Inflammatory macrophage (primary cell): ENCODE measurements around the gene TMPRSS15.
"Not testable (repeated sequence)": the region's sequence is repeated elsewhere in the genome, so short reads cannot be mapped to it uniquely, and the experiment has no call there.

Experiments used
- DNase-seq, 2 donors: peaks; one replicate each; pipeline ENCODE4 v3.0.0-alpha.2; 2020 to 2022
- total RNA-seq, 18 experiments: gene quantifications; one replicate each; lab custom pipeline; 2026; ENCODE audit warnings: mixed read lengths in 6 of 18, inconsistent platforms in 2 of 18; lab: John Stamatoyannopoulos, UW

TMPRSS15 gene
- total RNA-seq: 0 to 0.10 (median 0) reads per million in 18 experiments

GRCh38 chr21:18403735-18404450 is at the start of gene TMPRSS15:
Gene TMPRSS15 (minus strand): TSS chr21:18403785. CDS start chr21:18403622, 163 bp downstream.
- DNase-seq: no peak

- no peak for DNase-seq
These were observed 48.1 kb upstream of the TMPRSS15 start for GRCh38 chr21:18451670-18452069.

GRCh38 chr21:18449605-18450550 is 46.3 kb upstream of the TMPRSS15 start:
- no peak for DNase-seq

DNA sequence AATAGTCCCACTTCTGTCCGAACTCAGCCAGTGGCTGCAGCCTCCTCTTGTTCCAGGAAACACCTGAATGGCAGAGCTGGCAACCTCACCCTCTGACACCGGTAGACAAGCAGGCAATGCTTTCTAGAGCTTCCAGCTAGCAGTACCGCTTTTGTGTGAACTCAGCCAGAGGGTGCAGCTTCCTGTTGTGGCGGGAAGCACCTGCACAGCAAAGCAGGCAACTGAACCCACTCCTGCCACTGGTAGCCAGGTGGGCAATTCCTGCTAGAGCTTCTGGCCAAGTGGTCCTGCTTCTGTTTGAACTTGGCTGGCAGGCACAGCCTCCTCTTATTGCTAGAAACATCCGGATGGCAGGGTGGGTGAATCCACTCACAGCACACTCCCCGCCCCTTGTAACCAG is 40.1 kb upstream of the TMPRSS15 start:
- DNase-seq: no peak

DNA sequence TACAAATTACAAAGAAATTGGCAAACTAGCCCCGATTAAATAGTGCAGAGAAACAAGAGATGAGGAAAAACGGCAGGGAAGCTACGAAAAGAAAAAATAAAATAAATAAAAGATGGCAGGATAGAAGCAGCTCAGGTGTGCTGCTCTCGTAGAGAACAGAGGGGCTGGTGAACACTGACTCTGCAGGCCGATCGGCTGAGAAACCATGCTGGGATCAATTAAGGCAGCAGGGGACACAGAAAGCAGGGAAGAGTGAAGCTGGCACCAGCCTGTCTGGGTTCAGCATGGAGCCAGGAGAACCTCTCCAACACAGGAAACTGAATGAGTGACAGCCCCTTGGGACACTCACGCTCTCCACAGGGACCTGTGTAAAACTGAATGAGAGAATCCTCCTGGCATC is 39.5 kb upstream of the TMPRSS15 start:
- DNase-seq: no peak

- no peak for DNase-seq
These were observed 26.8 kb upstream of the TMPRSS15 start for GRCh38 chr21:18430341-18430740.

GRCh38 chr21:18424276-18424675 is 20.7 kb upstream of the TMPRSS15 start:
- DNase-seq: no peak

- DNase-seq: no peak
These were observed 13.7 kb upstream of the TMPRSS15 start for GRCh38 chr21:18417141-18417790.

DNA sequence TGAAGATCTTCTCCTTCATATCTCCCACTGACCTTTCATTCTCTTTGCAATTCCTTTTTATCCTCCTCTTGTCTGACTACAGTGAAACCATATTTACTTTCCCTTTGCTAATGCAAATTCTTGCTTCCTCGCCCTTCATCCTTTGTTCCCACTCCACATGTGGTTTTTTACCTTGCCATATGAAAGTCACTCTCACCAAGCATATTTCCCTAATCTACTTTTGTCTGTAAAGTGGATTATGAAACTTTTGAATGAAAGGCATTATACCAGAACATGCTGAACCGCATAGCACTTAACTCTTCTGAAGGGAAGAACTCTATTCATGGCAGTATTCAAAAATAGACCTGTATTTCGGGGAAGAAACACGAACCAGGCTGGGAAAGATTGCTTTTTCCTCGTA is 8.0 kb upstream of the TMPRSS15 start:
- no peak for DNase-seq

DNA sequence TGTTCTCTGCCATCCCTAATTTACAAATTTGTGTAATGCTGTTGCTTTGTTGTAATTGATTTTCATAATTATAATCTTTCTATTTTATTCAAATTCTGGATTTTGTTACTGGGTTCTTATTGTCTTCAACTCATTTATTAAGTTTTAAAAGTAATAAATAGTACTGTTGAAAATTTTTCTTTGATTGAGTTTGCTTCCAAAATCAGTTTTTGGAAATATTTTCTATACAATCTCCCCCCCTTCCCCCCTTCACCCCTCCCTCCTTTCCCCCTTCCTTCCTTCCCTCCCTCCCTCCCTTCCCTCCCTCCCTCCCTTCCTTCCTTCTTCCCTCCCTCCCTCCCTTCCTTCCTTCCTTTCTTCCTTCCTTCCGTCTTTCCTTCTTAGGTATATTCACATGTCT is 6.0 kb upstream of the TMPRSS15 start:
- DNase-seq: no peak

DNA sequence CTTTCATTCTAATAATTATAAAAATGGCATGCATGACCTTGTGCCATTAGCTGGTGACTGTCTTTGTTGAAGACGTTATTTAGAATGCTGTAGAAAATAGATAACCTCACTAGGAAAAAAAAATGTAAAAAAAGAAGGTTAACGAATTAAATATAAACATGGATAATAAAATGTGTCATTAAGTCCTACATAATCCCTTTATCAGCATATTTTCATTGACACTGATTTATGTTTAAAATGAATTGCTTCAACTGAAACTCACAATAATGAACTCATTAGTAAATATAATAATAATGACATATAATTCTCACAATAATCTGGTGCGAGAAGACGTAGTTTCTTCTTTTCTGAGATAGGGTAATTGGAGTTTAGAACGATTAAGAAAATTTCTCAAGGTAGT is 4.7 kb downstream of the TMPRSS15 start:
- DNase-seq: no peak

- DNase-seq: no peak
These were observed 15.6 kb downstream of the TMPRSS15 start for GRCh38 chr21:18387994-18388393.

DNA sequence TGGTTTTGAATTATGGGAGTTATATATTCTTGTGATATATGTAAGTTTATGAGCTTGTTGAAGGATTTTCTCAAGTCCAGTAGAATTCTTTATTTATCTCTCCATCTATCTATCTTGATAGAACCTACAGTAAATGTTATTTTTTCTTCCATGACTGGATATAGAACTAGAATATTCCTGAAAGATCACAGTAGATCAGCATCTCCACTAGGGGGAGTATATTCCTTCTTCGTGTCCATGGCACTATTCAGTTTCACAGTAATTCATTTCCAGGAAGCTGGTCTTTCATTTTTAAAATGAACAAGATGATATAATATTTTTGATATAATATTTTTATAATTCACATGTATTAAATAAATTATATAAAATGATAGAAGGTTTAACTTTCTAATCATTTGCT is 18.8 kb downstream of the TMPRSS15 start:
- DNase-seq: peak; percentile 8 to 28

DNA sequence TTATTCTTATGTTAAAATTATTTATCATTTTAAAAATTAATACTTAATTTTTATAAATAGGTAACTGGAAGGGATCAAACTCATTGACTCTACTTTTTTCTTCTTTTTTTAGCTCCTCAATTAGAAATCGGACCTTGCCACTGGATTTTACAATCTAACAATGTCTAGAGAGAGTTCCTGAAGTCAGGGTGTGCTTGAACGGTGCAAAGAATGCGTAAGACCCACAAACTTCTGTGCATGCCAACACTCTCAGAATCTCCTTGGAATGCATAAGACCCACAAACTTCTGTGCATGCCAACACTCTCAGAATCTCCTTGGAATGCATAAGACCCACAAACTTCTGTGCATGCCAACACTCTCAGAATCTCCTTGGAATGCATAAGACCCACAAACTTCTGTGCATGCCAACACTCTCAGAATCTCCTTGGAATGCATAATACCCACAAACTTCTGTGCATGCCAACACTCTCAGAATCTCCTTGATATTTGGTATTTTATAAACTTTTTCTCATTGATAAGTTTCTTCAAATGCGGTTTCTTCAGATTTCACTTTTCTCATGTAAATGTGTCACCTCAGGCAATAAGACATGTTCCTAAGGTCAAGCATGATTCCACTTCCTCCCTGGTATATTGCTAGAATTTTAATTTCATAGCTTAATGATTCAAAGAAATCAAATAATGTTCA is 20.5 kb downstream of the TMPRSS15 start:
- not testable (repeated sequence) for DNase-seq

DNA sequence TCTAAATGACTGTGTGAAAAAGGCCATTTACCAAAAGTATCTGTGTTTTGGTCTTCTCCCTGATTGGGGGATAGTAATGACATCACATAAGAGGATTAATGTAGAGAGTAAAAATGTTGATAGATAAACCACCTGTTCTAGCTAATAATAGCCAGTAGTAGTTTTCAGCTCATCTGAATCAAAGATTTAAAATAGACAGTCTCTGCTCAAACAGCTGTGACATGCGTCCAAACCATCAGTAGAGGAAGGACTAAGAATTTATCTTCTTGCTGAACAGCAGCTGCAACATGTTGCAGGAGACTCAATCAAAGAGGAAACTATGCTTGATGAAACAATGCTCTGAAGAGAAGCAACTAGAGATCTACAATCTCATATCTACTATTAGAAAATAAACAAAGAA is 21.4 kb downstream of the TMPRSS15 start:
- no peak for DNase-seq

GRCh38 chr21:18373606-18374005 is 30.0 kb downstream of the TMPRSS15 start:
- DNase-seq: no peak

- no peak for DNase-seq
These were observed 33.3 kb downstream of the TMPRSS15 start for GRCh38 chr21:18370301-18370700.

DNA sequence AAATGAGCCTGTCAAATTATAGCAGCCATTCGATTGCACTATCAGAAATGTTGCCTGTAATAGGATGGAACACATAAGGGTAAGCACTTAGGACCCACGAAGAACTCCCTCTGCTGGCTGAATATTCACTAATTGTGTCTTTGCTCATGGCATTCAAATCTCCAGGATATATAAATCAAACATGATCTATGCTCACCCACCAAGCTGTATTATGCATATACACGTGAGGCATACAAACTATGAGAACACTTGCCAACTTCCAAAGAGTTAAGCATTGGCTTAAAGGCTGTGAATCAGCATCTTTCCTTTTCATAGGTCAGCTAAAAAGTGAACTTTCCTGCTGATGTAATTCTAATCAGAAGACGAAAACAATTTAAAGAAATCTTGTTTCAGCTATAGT is 34.5 kb downstream of the TMPRSS15 start:
- no peak for DNase-seq

DNA sequence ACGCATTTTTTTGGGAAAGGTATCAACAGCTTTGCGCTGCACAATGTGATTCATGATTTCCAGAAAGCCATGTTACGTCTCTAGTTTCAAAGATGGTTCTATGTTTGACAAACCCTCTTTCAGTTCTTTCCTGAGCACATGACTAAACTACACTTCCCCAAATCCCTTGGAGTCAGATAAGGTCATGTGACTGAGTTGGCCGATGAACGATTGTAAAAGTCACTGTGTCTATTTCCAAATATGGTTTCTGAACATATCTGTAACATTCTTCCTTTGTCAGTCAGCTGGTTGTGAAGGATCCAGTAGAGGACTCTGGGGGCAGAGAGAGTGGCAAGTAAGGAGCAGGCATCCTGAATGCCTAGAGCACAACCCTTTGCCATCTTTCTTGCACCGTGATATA is 35.4 kb downstream of the TMPRSS15 start:
- peak in 1 of 2 donors; percentile 6 for DNase-seq

- DNase-seq: no peak
These were observed 46.8 kb downstream of the TMPRSS15 start for GRCh38 chr21:18356801-18357200.

DNA sequence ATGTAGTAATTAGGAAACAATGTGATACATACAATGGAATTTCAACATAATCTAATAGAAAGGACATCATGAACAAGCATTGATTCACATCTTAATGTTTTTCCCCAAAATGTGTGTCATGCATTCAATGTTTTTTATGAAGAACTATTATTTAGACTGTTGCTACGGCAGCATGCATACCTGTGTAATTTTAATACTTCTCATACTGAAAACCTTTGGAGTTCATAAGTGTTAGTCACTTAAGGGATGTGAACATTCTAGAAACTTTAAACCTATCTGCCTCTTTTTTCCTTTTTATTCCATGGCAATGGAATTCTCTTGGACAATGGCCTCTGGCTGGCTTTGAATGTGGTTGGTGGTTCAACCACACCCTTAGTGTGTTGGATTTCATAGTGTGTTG is 48.6 kb downstream of the TMPRSS15 start:
- no peak for DNase-seq

DNA sequence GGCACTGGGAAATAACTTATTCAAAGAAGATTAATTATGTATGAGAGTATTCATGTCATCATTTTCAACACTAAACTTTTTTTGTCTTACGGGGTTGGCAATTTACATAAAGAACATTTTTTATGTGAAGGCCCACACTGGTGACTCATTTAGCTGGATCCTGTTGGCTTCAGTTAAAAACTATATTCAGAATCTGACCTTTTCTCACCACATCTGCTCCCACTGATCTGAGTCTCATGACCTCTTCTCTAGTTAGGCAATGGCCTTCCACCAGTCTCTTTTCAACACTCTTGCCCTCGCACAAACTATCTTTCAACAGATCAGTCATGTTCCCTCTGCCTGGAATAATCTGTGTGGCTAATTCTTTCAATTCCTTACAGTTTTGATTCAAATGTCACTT is 53.4 kb downstream of the TMPRSS15 start:
- peak; percentile 3 for DNase-seq

DNA sequence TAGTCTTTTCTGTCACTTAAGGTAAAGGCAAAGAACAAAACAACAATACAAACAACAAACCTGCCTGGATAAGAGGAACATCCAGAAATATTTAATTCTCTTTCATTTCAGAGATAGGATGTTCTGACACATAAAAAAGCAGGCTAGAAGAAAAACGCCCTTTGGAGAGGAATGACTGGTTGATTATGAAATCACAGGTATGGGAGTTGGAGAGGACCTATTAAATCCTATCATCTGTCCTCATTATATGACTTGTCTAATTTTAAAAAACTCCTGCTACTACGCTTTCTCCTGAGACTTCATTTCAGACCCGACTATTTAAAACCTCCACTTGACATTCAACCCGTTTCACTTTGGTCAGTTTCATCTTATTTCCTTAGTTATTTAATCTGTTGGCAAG is 54.1 kb downstream of the TMPRSS15 start:
- DNase-seq: no peak
